GM13976 (cell line): ENCODE measurements around the gene HBG1.

Experiments
- DNase-seq: peaks from one replicate; pipeline ENCODE4 v3.0.0; 2012; ENCODE audit warnings: low spot score
- in situ Hi-C: fragments of 300-500 bp; cut with MboI; formaldehyde crosslinking; loops from one replicate; pipeline ENCODE4 v1.12.0; 2022; ENCODE audit warnings: low sequenced_read_pairs, mixed read lengths, inconsistent platforms; ENCODE audit not compliant: unreplicated experiment
- TF ChIP-seq, protein P1 (sequence below): IDR thresholded peaks from 2 replicates; pipeline ENCODE4 v1.5.1; 2012; ENCODE audit warnings: borderline replicate concordance, mild to moderate bottlenecking; ENCODE audit not compliant: insufficient read depth; ENCODE audit errors: extremely low read depth, missing control alignments, control extremely low read depth

HBG1 gene

DNA sequence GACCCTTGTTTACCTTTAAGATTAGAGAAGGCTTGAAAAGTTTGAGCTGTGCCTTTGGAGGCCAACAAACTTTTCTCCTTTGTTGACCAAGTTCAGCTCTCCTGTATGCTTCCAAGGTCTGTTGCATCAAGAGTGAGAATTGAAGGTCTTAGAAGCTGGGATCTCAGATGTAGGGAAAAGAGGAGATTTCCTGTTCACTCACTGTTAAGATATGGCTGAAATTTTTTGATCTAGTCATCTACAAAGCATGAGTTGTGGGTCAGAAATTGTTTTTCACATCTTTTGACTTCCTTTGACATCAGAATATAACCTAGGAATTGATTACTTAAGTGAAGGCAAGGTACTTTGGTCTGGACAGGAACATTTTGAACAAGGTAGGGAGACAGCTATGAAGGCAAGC, 40.0 kb upstream of the HBG1 start:
- TF ChIP-seq, protein P1, sequence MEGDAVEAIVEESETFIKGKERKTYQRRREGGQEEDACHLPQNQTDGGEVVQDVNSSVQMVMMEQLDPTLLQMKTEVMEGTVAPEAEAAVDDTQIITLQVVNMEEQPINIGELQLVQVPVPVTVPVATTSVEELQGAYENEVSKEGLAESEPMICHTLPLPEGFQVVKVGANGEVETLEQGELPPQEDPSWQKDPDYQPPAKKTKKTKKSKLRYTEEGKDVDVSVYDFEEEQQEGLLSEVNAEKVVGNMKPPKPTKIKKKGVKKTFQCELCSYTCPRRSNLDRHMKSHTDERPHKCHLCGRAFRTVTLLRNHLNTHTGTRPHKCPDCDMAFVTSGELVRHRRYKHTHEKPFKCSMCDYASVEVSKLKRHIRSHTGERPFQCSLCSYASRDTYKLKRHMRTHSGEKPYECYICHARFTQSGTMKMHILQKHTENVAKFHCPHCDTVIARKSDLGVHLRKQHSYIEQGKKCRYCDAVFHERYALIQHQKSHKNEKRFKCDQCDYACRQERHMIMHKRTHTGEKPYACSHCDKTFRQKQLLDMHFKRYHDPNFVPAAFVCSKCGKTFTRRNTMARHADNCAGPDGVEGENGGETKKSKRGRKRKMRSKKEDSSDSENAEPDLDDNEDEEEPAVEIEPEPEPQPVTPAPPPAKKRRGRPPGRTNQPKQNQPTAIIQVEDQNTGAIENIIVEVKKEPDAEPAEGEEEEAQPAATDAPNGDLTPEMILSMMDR: no peak
- in situ Hi-C loops: no loop called here
- no peak for DNase-seq

DNA sequence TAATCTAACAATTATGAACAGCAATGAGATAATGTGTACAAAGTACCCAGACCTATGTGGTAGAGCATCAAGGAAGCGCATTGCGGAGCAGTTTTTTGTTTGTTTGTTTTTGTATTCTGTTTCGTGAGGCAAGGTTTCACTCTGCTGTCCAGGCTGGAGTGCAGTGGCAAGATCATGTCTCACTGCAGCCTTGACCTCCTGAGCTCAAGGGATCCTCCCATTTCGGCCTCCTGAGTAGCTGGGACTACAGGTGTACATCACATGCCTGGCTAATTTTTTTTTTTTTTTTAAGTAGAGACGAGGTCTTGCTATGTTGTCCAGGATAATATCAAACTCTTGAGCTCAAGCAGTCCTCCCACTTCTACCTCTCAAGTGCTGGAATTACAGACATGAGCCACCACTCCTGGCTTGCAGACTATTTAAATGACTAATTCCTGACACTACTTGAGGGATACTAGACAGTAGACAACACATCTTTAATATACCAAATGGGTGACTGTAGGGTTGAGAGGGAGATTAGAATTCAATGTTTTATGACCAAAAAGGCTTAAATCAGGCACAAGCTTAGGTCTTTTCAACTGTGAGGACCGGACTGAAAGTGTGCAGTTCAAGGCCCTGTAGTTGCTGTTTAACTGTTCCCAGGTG, 39.4 kb upstream of the HBG1 start:
- in situ Hi-C loops: no loop called here
- DNase-seq: no peak
- TF ChIP-seq, protein P1: no peak

DNA sequence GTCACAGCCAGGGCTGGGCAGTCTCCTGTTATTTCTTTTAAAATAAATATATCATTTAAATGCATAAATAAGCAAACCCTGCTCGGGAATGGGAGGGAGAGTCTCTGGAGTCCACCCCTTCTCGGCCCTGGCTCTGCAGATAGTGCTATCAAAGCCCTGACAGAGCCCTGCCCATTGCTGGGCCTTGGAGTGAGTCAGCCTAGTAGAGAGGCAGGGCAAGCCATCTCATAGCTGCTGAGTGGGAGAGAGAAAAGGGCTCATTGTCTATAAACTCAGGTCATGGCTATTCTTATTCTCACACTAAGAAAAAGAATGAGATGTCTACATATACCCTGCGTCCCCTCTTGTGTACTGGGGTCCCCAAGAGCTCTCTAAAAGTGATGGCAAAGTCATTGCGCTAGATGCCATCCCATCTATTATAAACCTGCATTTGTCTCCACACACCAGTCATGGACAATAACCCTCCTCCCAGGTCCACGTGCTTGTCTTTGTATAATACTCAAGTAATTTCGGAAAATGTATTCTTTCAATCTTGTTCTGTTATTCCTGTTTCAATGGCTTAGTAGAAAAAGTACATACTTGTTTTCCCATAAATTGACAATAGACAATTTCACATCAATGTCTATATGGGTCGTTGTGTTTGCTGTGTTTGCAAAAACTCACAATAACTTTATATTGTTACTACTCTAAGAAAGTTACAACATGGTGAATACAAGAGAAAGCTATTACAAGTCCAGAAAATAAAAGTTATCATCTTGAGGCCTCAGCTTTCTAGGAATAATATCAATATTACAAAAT, 38.6 kb upstream of the HBG1 start:
- TF ChIP-seq, protein P1: no peak
- no peak for DNase-seq
- in situ Hi-C loops: no loop called here

DNA sequence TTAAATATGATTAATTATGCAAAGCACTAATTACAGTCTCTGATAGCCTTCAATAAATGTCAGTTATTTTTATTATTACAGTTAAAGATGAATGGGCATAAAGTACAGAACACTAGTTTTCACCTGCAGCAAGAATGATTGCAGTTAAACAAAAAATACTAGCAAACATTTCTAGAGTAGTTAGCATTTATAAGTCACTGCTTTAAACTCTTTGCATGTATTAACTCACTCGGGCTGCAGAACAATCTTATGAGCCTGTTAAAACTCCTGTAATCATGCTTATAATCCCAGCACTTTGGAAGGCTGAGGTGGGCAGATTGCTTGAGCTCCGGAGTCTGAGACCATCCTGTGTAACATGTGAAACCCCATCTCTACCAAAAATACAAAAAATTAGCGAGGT, 37.2 kb upstream of the HBG1 start:
- in situ Hi-C loops: no loop called here
- TF ChIP-seq, protein P1: no peak
- no peak for DNase-seq

DNA sequence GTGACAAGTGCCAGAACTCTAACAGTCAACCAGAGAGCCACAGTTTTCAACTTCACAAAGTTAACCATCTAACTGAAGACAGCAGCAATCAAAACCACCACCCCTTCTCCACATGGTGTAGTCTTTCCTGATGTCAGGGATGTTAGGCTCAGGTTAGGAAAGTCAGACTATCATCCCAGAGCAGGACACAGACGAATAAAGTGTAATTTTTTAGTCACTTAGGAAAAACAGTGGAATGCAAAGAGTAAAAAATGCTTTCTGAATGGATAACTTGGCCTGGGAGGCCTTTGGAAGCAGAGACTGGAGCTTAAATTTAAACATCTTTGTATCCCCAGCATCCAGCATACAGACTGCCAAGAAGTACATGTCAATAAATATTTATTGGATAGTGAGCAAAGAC, 36.7 kb upstream of the HBG1 start:
- DNase-seq: no peak
- TF ChIP-seq, protein P1: no peak
- in situ Hi-C loops: no loop called here

DNA sequence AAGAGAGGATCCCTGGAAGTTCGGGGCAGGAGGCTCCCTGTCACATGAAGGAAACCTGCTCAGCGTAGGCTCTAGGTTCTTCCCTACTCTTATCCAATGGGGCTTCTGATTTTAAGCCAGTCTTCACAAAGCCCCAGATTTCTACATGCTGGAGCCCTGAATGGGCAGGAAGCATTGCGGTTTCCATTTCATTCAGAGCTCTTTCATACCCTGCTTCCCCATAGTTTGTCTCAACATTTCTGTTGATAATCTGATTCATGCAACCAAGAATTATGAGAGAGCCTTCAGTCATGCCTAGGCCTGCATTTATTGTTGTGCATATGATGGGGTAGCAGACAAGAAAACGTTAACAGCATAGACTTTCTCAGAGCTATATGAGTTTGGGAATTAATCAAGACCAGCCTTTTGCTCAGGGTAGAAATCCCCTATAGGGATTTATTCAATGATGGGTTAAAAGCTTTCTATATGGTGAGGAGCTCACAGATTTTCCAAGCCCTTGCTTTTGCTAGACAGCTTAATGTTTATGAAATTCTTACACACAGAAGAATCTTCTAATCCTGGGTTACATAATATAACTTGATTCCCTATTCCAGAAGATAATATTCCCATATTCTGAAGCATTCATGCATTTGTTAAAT, 36.2 kb upstream of the HBG1 start:
- in situ Hi-C loops: no loop called here
- no peak for DNase-seq
- TF ChIP-seq, protein P1: no peak
